HEK293 (cell line): ENCODE data around the gene MBP.

Source experiments
- CTCF ChIA-PET: fragments of 350-600 bp; formaldehyde crosslinking; extraction: SDS; loops from one replicate; lab custom pipeline; 2021; ENCODE audit warnings: antibody characterized with exemption; lab: Yijun Ruan, JAX
- POLR2A ChIA-PET: fragments of 300-600 bp; formaldehyde crosslinking; extraction: SDS; loops from one replicate; lab custom pipeline; 2020; ENCODE audit warnings: antibody characterized with exemption, inconsistent platforms; lab: Yijun Ruan, JAX
- H3K27ac ChIP-seq: fragments of 200-500 bp; sonication (Bioruptor generic); 2 replicates; pipeline ENCODE4 v1.5.1; 2014; ENCODE audit warnings: low read depth, low read length, control low read depth, inconsistent platforms; ENCODE audit errors: extremely low read depth
- H3K36me3 ChIP-seq, 2 experiments: fragments of 200-500 bp in 1 of 2; sonication (Bioruptor generic) in 1 of 2; 1 replicate in 1 of 2; 2 replicates in 1 of 2; pipeline ENCODE4 v1.5.1; 2014 to 2017; ENCODE audit warnings: inconsistent platforms in 2 of 2, low read length in 2 of 2; ENCODE audit not compliant: control insufficient read depth in 2 of 2, insufficient read depth in 1 of 2
- H3K4me1 ChIP-seq: fragments of 200-500 bp; sonication (Bioruptor generic); 2 replicates; pipeline ENCODE4 v1.5.1; 2014; ENCODE audit warnings: mild to moderate bottlenecking, low read length, inconsistent platforms; ENCODE audit not compliant: control insufficient read depth, insufficient read depth
- H3K4me3 ChIP-seq: 2 replicates; pipeline ENCODE4 v1.5.1; 2011; ENCODE audit warnings: low read depth, mild to moderate bottlenecking, control low read depth, low read length, moderate library complexity
- H3K9me3 ChIP-seq: fragments of 200-500 bp; sonication (Bioruptor generic); 2 replicates; pipeline ENCODE4 v1.5.1; 2014; ENCODE audit warnings: low read depth, low read length, inconsistent platforms; ENCODE audit not compliant: control insufficient read depth, insufficient read depth
- GLI2 ChIP-seq: fragments of 450-650 bp; formaldehyde crosslinking; IDR thresholded peaks from 2 replicates; pipeline ENCODE4; 2017; ENCODE audit warnings: missing biosample characterization, missing genetic modification characterization, low read depth, borderline replicate concordance
- GLI4 ChIP-seq: fragments of 450-650 bp; formaldehyde crosslinking; IDR thresholded peaks from 2 replicates; pipeline ENCODE4 v1.5.1; 2016; ENCODE audit warnings: missing biosample characterization, missing genetic modification characterization
- HOXA7 ChIP-seq: sonication (generic); formaldehyde crosslinking; IDR thresholded peaks from 2 replicates; pipeline ENCODE4 v1.8.1; 2022; ENCODE audit warnings: missing genetic modification reagents, borderline replicate concordance
- MYNN ChIP-seq: fragments of 450-650 bp; formaldehyde crosslinking; IDR thresholded peaks from 2 replicates; pipeline ENCODE4 v1.5.1; 2016; ENCODE audit warnings: missing biosample characterization, missing genetic modification characterization, borderline replicate concordance
- SCRT1 ChIP-seq: fragments of 450-650 bp; formaldehyde crosslinking; IDR thresholded peaks from 2 replicates; pipeline ENCODE4 v1.5.1; 2016; ENCODE audit warnings: missing biosample characterization, missing genetic modification characterization, borderline replicate concordance
- ZFP37 ChIP-seq: fragments of 450-650 bp; formaldehyde crosslinking; IDR thresholded peaks from 2 replicates; pipeline ENCODE4 v1.5.1; 2016; ENCODE audit warnings: missing biosample characterization, missing genetic modification characterization
- ZNF146 ChIP-seq: fragments of 450-650 bp; formaldehyde crosslinking; IDR thresholded peaks from 2 replicates; pipeline ENCODE4 v1.5.1; 2016; ENCODE audit warnings: missing biosample characterization, missing genetic modification characterization
- ZNF350 ChIP-seq: fragments of 450-650 bp; formaldehyde crosslinking; IDR thresholded peaks from 2 replicates; pipeline ENCODE4 v1.5.0; 2017; ENCODE audit warnings: missing biosample characterization, mild to moderate bottlenecking, missing genetic modification characterization
- ZNF473 ChIP-seq: fragments of 450-650 bp; formaldehyde crosslinking; IDR thresholded peaks from 2 replicates; pipeline ENCODE4 v1.5.1; 2017; ENCODE audit warnings: missing biosample characterization, missing genetic modification characterization
- ZNF501 ChIP-seq: fragments of 450-650 bp; formaldehyde crosslinking; IDR thresholded peaks from 2 replicates; pipeline ENCODE4 v1.5.1; 2016; ENCODE audit warnings: missing biosample characterization, missing genetic modification characterization
- ZNF544 ChIP-seq: fragments of 450-650 bp; formaldehyde crosslinking; IDR thresholded peaks from 2 replicates; pipeline ENCODE4 v1.5.0; 2017; ENCODE audit warnings: missing biosample characterization, missing genetic modification characterization
- ZNF658 ChIP-seq: fragments of 450-650 bp; formaldehyde crosslinking; IDR thresholded peaks from 2 replicates; pipeline ENCODE4; 2016; ENCODE audit warnings: missing biosample characterization, missing genetic modification characterization
- ZNF670 ChIP-seq: fragments of 450-650 bp; formaldehyde crosslinking; IDR thresholded peaks from 2 replicates; pipeline ENCODE4 v1.5.1; 2016; ENCODE audit warnings: missing biosample characterization, missing genetic modification characterization, low read depth
- ZNF837 ChIP-seq: fragments of 450-650 bp; formaldehyde crosslinking; IDR thresholded peaks from 2 replicates; pipeline ENCODE4 v1.5.1; 2016; ENCODE audit warnings: missing biosample characterization, missing genetic modification characterization
- TF ChIP-seq, protein P1 (sequence below): IDR thresholded peaks from 2 replicates; pipeline ENCODE4 v1.6.1; 2011; ENCODE audit warnings: mild to moderate bottlenecking, low read depth, low read length, borderline replicate concordance
- TF ChIP-seq, protein P2 (sequence below): fragments of 450-650 bp; formaldehyde crosslinking; IDR thresholded peaks from 2 replicates; pipeline ENCODE4 v1.5.1; 2016; ENCODE audit warnings: missing biosample characterization, missing genetic modification characterization
- TF ChIP-seq, protein P3 (sequence below): fragments of 450-650 bp; formaldehyde crosslinking; IDR thresholded peaks from 2 replicates; pipeline ENCODE4; 2016; ENCODE audit warnings: missing biosample characterization, missing genetic modification characterization
- TF ChIP-seq, protein P4 (sequence below): fragments of 450-650 bp; formaldehyde crosslinking; IDR thresholded peaks from 2 replicates; pipeline ENCODE4 v1.5.1; 2017; ENCODE audit warnings: missing biosample characterization, missing genetic modification characterization
- TF ChIP-seq, protein P5 (sequence below): fragments of 450-650 bp; formaldehyde crosslinking; IDR thresholded peaks from 2 replicates; pipeline ENCODE4 v1.5.0; 2017; ENCODE audit warnings: missing biosample characterization, missing genetic modification characterization, borderline replicate concordance

The MBP gene

DNA sequence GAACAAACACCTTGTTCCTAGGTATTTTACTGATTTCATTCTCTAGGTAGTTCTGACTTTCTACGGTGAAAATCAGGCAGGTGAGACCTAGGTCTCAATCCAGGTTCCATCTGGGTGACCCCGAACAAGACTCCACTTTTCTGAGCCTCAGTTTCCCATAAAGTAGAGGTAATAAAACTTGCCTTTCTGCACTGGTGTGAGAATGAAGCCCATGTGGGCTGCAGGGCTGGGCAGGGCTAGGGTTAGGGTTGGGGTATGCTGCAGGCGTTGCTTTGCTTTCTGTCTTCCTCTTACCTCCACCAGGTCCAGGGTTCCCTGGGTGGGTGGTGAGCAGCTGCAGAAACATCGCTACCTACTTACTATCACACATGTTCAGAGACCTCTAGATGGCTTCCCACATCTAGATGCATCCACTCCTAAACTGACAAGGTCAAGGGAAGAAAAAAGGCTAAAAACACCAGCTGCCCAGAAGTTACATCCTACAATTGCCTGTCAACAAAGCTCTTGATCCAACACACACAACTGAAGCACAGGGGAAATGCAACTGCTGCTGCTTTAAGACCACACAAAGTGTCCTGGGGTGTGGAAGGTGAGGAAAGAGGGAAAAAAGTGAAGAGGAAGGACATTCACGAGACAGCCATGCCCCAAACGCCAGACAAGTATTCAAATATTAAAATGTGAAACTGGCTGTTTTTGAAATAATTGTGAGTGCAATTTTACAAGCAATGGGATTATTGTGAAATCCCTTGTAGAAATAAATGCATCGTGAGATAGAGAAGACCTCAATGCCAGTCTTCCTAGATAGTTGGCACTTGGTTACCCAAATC lies 23.5 kb downstream of the MBP start:
- ChIA-PET POLR2A (no interaction called here), CTCF (interaction anchor here (0.6 to 1.0 kb wide), 3 partner anchors 98 to 126 kb away, joined by 3 to 4 read pairs (median 3); no protein-coding TSS in a partner anchor)
- Histone ChIP-seq H3K36me3 (no peaks in the 10 kb centered on the region; a peak in 1 of 3 replicates), H3K4me3 (no peak overlapping the region), H3K9me3 (no peaks in the 10 kb centered on the region), H3K27ac (no peak overlapping the region), H3K4me1 (no peaks in the 10 kb centered on the region)
- TF ChIP-seq, protein P1, sequence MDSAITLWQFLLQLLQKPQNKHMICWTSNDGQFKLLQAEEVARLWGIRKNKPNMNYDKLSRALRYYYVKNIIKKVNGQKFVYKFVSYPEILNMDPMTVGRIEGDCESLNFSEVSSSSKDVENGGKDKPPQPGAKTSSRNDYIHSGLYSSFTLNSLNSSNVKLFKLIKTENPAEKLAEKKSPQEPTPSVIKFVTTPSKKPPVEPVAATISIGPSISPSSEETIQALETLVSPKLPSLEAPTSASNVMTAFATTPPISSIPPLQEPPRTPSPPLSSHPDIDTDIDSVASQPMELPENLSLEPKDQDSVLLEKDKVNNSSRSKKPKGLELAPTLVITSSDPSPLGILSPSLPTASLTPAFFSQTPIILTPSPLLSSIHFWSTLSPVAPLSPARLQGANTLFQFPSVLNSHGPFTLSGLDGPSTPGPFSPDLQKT, result no peak
- TF ChIP-seq ZNF473 (tag by site-specific recombination) (no peak), GLI4 (no peak), MYNN (tag by site-specific recombination) (no peak), ZNF350 (no peak), ZNF837 (tag by site-specific recombination) (no peak), ZFP37 (no peak), ZNF146 (tag by site-specific recombination) (no peak), GLI2 (no peak), ZNF544 (tag by site-specific recombination) (no peak), ZNF658 (tag by site-specific recombination) (no peak), HOXA7 (CRISPR knock-in tag) (no peak), ZNF501 (tag by site-specific recombination) (no peak), ZNF670 (no peak), SCRT1 (tag by site-specific recombination) (no peak)
- TF ChIP-seq, protein P2, sequence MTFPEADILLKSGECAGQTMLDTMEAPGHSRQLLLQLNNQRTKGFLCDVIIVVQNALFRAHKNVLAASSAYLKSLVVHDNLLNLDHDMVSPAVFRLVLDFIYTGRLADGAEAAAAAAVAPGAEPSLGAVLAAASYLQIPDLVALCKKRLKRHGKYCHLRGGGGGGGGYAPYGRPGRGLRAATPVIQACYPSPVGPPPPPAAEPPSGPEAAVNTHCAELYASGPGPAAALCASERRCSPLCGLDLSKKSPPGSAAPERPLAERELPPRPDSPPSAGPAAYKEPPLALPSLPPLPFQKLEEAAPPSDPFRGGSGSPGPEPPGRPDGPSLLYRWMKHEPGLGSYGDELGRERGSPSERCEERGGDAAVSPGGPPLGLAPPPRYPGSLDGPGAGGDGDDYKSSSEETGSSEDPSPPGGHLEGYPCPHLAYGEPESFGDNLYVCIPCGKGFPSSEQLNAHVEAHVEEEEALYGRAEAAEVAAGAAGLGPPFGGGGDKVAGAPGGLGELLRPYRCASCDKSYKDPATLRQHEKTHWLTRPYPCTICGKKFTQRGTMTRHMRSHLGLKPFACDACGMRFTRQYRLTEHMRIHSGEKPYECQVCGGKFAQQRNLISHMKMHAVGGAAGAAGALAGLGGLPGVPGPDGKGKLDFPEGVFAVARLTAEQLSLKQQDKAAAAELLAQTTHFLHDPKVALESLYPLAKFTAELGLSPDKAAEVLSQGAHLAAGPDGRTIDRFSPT, result no peak
- TF ChIP-seq, protein P3, sequence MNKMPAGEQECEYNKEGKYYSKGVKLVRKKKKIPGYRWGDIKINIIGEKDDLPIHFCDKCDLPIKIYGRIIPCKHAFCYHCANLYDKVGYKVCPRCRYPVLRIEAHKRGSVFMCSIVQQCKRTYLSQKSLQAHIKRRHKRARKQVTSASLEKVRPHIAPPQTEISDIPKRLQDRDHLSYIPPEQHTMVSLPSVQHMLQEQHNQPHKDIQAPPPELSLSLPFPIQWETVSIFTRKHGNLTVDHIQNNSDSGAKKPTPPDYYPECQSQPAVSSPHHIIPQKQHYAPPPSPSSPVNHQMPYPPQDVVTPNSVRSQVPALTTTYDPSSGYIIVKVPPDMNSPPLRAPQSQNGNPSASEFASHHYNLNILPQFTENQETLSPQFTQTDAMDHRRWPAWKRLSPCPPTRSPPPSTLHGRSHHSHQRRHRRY (tag by site-specific recombination), result no peak
- TF ChIP-seq, protein P4, sequence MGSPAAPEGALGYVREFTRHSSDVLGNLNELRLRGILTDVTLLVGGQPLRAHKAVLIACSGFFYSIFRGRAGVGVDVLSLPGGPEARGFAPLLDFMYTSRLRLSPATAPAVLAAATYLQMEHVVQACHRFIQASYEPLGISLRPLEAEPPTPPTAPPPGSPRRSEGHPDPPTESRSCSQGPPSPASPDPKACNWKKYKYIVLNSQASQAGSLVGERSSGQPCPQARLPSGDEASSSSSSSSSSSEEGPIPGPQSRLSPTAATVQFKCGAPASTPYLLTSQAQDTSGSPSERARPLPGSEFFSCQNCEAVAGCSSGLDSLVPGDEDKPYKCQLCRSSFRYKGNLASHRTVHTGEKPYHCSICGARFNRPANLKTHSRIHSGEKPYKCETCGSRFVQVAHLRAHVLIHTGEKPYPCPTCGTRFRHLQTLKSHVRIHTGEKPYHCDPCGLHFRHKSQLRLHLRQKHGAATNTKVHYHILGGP, result no peak
- TF ChIP-seq, protein P5, sequence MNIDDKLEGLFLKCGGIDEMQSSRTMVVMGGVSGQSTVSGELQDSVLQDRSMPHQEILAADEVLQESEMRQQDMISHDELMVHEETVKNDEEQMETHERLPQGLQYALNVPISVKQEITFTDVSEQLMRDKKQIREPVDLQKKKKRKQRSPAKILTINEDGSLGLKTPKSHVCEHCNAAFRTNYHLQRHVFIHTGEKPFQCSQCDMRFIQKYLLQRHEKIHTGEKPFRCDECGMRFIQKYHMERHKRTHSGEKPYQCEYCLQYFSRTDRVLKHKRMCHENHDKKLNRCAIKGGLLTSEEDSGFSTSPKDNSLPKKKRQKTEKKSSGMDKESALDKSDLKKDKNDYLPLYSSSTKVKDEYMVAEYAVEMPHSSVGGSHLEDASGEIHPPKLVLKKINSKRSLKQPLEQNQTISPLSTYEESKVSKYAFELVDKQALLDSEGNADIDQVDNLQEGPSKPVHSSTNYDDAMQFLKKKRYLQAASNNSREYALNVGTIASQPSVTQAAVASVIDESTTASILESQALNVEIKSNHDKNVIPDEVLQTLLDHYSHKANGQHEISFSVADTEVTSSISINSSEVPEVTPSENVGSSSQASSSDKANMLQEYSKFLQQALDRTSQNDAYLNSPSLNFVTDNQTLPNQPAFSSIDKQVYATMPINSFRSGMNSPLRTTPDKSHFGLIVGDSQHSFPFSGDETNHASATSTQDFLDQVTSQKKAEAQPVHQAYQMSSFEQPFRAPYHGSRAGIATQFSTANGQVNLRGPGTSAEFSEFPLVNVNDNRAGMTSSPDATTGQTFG (tag by site-specific recombination), result no peak
